Activated naive CD4-positive, alpha-beta T cell treated with anti-CD3 and anti-CD28 coated beads, Interleukin-2, amount 10 ng/mL, durations not matched to agents 7 days and 5 days (primary cell): ENCODE measurements around the gene CNTN3.

Source experiments
- CTCF ChIA-PET: fragments of 350-600 bp; sonication (Branson Sonifier 250); formaldehyde crosslinking; loops from one replicate; lab custom pipeline; 2021; ENCODE audit warnings: antibody characterized with exemption; lab: Charles Lee
- DNase-seq: peaks from one replicate; pipeline ENCODE4 v3.0.0-alpha.2; 2020
- H3K27ac Mint-ChIP-seq: one replicate; pipeline ENCODE4 v1.8.0; 2021; ENCODE audit warnings: mild to moderate bottlenecking, moderate library complexity, mixed read lengths
- H3K27me3 Mint-ChIP-seq: one replicate; pipeline ENCODE4 v1.8.0; 2021; ENCODE audit warnings: mild to moderate bottlenecking, mixed read lengths
- H3K36me3 Mint-ChIP-seq: one replicate; pipeline ENCODE4 v1.8.0; 2021; ENCODE audit warnings: mixed read lengths
- H3K4me1 Mint-ChIP-seq: one replicate; pipeline ENCODE4 v1.8.0; 2021; ENCODE audit warnings: mixed read lengths
- H3K4me3 Mint-ChIP-seq: one replicate; pipeline ENCODE4 v1.8.0; 2021; ENCODE audit warnings: mild to moderate bottlenecking, moderate library complexity, mixed read lengths
- H3K9me3 Mint-ChIP-seq: one replicate; pipeline ENCODE4 v1.8.0; 2021; ENCODE audit warnings: mixed read lengths

CNTN3 gene

GRCh38 chr3:74626011-74626410 is 11.6 kb upstream of the CNTN3 start:
- no peaks in the 10 kb centered on the region for H3K27me3 Mint-ChIP-seq
- H3K4me3 Mint-ChIP-seq = no peak overlapping the region
- no peaks in the 10 kb centered on the region for H3K36me3 Mint-ChIP-seq
- peaks cover 2% of the 10 kb centered on the region for H3K9me3 Mint-ChIP-seq
- CTCF ChIA-PET = no interaction called here
- DNase-seq = no peak
- no peak overlapping the region for H3K27ac Mint-ChIP-seq
- H3K4me1 Mint-ChIP-seq = no peaks in the 10 kb centered on the region

GRCh38 chr3:74624301-74624700 is 9.8 kb upstream of the CNTN3 start:
- no peak overlapping the region for H3K4me3 Mint-ChIP-seq
- no peaks in the 10 kb centered on the region for H3K4me1 Mint-ChIP-seq
- H3K27me3 Mint-ChIP-seq = no peaks in the 10 kb centered on the region
- CTCF ChIA-PET = no interaction called here
- H3K36me3 Mint-ChIP-seq = no peaks in the 10 kb centered on the region
- no peak for DNase-seq
- peaks cover 1% of the 10 kb centered on the region for H3K9me3 Mint-ChIP-seq
- no peak overlapping the region for H3K27ac Mint-ChIP-seq

- CTCF ChIA-PET = no interaction called here
- no peak overlapping the region for H3K4me3 Mint-ChIP-seq
- no peaks in the 10 kb centered on the region for H3K4me1 Mint-ChIP-seq
- H3K27me3 Mint-ChIP-seq = no peaks in the 10 kb centered on the region
- no peaks in the 10 kb centered on the region for H3K36me3 Mint-ChIP-seq
- no peak overlapping the region for H3K27ac Mint-ChIP-seq
- no peaks in the 10 kb centered on the region for H3K9me3 Mint-ChIP-seq
- no peak for DNase-seq
These were observed 8.9 kb upstream of the CNTN3 start for GRCh38 chr3:74623261-74623836.

- Mint-ChIP-seq H3K27me3 (no peaks in the 10 kb centered on the region), H3K4me1 (no peaks in the 10 kb centered on the region), H3K27ac (no peak overlapping the region), H3K4me3 (no peak overlapping the region), H3K36me3 (no peaks in the 10 kb centered on the region), H3K9me3 (no peaks in the 10 kb centered on the region)
- CTCF ChIA-PET = interaction anchor here (0.9 kb wide), 1 partner anchor 249 kb away, joined by 3 read pairs; no protein-coding TSS in a partner anchor
- DNase-seq = no peak
These were observed 7.1 kb upstream of the CNTN3 start for GRCh38 chr3:74621581-74621980.

GRCh38 chr3:74617776-74618175 is 3.3 kb upstream of the CNTN3 start:
- DNase-seq = no peak
- Mint-ChIP-seq H3K27ac (no peak overlapping the region), H3K4me3 (no peak overlapping the region), H3K36me3 (no peaks in the 10 kb centered on the region), H3K4me1 (no peaks in the 10 kb centered on the region), H3K27me3 (peaks cover 23% of the 10 kb centered on the region), H3K9me3 (peaks cover 1% of the 10 kb centered on the region)
- CTCF ChIA-PET = no interaction called here

GRCh38 chr3:74613521-74614106 is 845 bp downstream of the CNTN3 start:
- CTCF ChIA-PET = no interaction called here
- no peaks in the 10 kb centered on the region for H3K4me1 Mint-ChIP-seq
- H3K27ac Mint-ChIP-seq = no peak overlapping the region
- H3K9me3 Mint-ChIP-seq = peaks cover 1% of the 10 kb centered on the region
- H3K36me3 Mint-ChIP-seq = no peaks in the 10 kb centered on the region
- DNase-seq = no peak
- peaks cover 23% of the 10 kb centered on the region for H3K27me3 Mint-ChIP-seq
- H3K4me3 Mint-ChIP-seq = no peak overlapping the region

- H3K4me3 Mint-ChIP-seq = no peak overlapping the region
- DNase-seq = no peak
- CTCF ChIA-PET = no interaction called here
- peaks cover 23% of the 10 kb centered on the region for H3K27me3 Mint-ChIP-seq
- peaks cover 1% of the 10 kb centered on the region for H3K9me3 Mint-ChIP-seq
- H3K27ac Mint-ChIP-seq = no peak overlapping the region
- H3K36me3 Mint-ChIP-seq = no peaks in the 10 kb centered on the region
- no peaks in the 10 kb centered on the region for H3K4me1 Mint-ChIP-seq
These were observed 1.4 kb downstream of the CNTN3 start for GRCh38 chr3:74613060-74613459.

GRCh38 chr3:74611206-74611605 is 3.3 kb downstream of the CNTN3 start:
- Mint-ChIP-seq H3K4me1 (no peaks in the 10 kb centered on the region), H3K36me3 (no peaks in the 10 kb centered on the region)

GRCh38 chr3:74607803-74608202 is 6.7 kb downstream of the CNTN3 start:
- Mint-ChIP-seq H3K36me3 (no peaks in the 10 kb centered on the region), H3K4me1 (no peaks in the 10 kb centered on the region), H3K9me3 (peaks cover 3% of the 10 kb centered on the region), H3K27me3 (no peaks in the 10 kb centered on the region), H3K27ac (no peak overlapping the region), H3K4me3 (no peak overlapping the region)
- no peak for DNase-seq
- CTCF ChIA-PET = no interaction called here

More at GRCh38 chr3:74611206-74611605, 3.3 kb downstream of the CNTN3 start:
- Mint-ChIP-seq H3K27me3 (peaks cover 21% of the 10 kb centered on the region), H3K27ac (no peak overlapping the region), H3K4me3 (no peak overlapping the region), H3K9me3 (peaks cover 3% of the 10 kb centered on the region)
- CTCF ChIA-PET = no interaction called here
- DNase-seq = no peak

- H3K36me3 Mint-ChIP-seq = no peaks in the 10 kb centered on the region
- no peak for DNase-seq
- CTCF ChIA-PET = no interaction called here
- peaks cover 3% of the 10 kb centered on the region for H3K9me3 Mint-ChIP-seq
- no peaks in the 10 kb centered on the region for H3K27me3 Mint-ChIP-seq
- no peaks in the 10 kb centered on the region for H3K4me1 Mint-ChIP-seq
- H3K4me3 Mint-ChIP-seq = no peak overlapping the region
- H3K27ac Mint-ChIP-seq = no peak overlapping the region
These were observed 7.5 kb downstream of the CNTN3 start for GRCh38 chr3:74606996-74607395.

- no peaks in the 10 kb centered on the region for H3K36me3 Mint-ChIP-seq
- DNase-seq = no peak
- H3K4me3 Mint-ChIP-seq = no peak overlapping the region
- no peaks in the 10 kb centered on the region for H3K4me1 Mint-ChIP-seq
- H3K27ac Mint-ChIP-seq = no peak overlapping the region
- H3K27me3 Mint-ChIP-seq = no peaks in the 10 kb centered on the region
- CTCF ChIA-PET = no interaction called here
- H3K9me3 Mint-ChIP-seq = peaks cover 9% of the 10 kb centered on the region
These were observed 9.0 kb downstream of the CNTN3 start for GRCh38 chr3:74605437-74605836.

- H3K4me3 Mint-ChIP-seq = no peak overlapping the region
- H3K27me3 Mint-ChIP-seq = no peaks in the 10 kb centered on the region
- H3K4me1 Mint-ChIP-seq = no peaks in the 10 kb centered on the region
- CTCF ChIA-PET = no interaction called here
- H3K36me3 Mint-ChIP-seq = no peaks in the 10 kb centered on the region
- H3K27ac Mint-ChIP-seq = no peak overlapping the region
- no peak for DNase-seq
- H3K9me3 Mint-ChIP-seq = peaks cover 13% of the 10 kb centered on the region
These were observed 11.2 kb downstream of the CNTN3 start for GRCh38 chr3:74603292-74603691.

GRCh38 chr3:74602471-74602870 is 12.0 kb downstream of the CNTN3 start:
- H3K4me1 Mint-ChIP-seq = no peaks in the 10 kb centered on the region
- H3K4me3 Mint-ChIP-seq = no peak overlapping the region
- CTCF ChIA-PET = interaction anchor here (0.6 kb wide), 1 partner anchor 676 kb away, joined by 4 read pairs; no protein-coding TSS in a partner anchor
- no peaks in the 10 kb centered on the region for H3K27me3 Mint-ChIP-seq
- DNase-seq = no peak
- no peaks in the 10 kb centered on the region for H3K36me3 Mint-ChIP-seq
- no peak overlapping the region for H3K27ac Mint-ChIP-seq
- peaks cover 13% of the 10 kb centered on the region for H3K9me3 Mint-ChIP-seq

- no peak overlapping the region for H3K27ac Mint-ChIP-seq
- H3K4me3 Mint-ChIP-seq = no peak overlapping the region
- CTCF ChIA-PET = no interaction called here
- no peaks in the 10 kb centered on the region for H3K36me3 Mint-ChIP-seq
- no peak for DNase-seq
- no peaks in the 10 kb centered on the region for H3K27me3 Mint-ChIP-seq
- H3K4me1 Mint-ChIP-seq = no peaks in the 10 kb centered on the region
- peaks cover 13% of the 10 kb centered on the region for H3K9me3 Mint-ChIP-seq
These were observed 12.7 kb downstream of the CNTN3 start for GRCh38 chr3:74601793-74602192.

- H3K4me1 Mint-ChIP-seq = no peaks in the 10 kb centered on the region
- H3K36me3 Mint-ChIP-seq = no peaks in the 10 kb centered on the region
- CTCF ChIA-PET = no interaction called here
- DNase-seq = no peak
- peaks cover 11% of the 10 kb centered on the region for H3K9me3 Mint-ChIP-seq
- H3K27ac Mint-ChIP-seq = no peak overlapping the region
- no peak overlapping the region for H3K4me3 Mint-ChIP-seq
- no peaks in the 10 kb centered on the region for H3K27me3 Mint-ChIP-seq
These were observed 14.9 kb downstream of the CNTN3 start for GRCh38 chr3:74599564-74599963.
